ENCODE data around the gene SLC9A1. TPM values are rescaled to one million over a fixed set of nuclear protein-coding genes. Genes with fewer than 3 reads are reported as not detected.

SLC9A1 gene
- total and polyA plus RNA-seq, 10 of the 15 experiments (the other 5 are each of a cell fraction or from before 2014, with no cell fraction given), result 0.87 to 21.4 (median 4.3) TPM

GRCh38 chr1:27105018-27105417 lies 49.9 kb downstream of the SLC9A1 start:
- FAIRE-seq (no peak), DNase-seq (ENCODE audit: low read depth, low spot score) (no peak), ATAC-seq (no peak)
- peaks cover 3 to 7% of the 10 kb centered on the region in 2 experiments; a peak in 3 of 4 replicates for H3K36me3 ChIP-seq (ENCODE audit: control insufficient read depth in 2 of 2, insufficient read depth in 2 of 2, low read length in 1 of 2)
- no peak overlapping the region for H2AFZ ChIP-seq (ENCODE audit: control insufficient read depth, low read depth, low read length)
- in situ Hi-C loops (cut with MboI), result no loop called here
- peaks cover 10% of the 10 kb centered on the region for H3K4me1 ChIP-seq (ENCODE audit: control insufficient read depth, insufficient read depth, low read length)
- no TSS peak for BruUV-seq (replicated peaks)
- no peak overlapping the region for H3K4me3 ChIP-seq
- 98% methylated on average over 2 of the region's 2 CpGs for WGBS (ENCODE audit: insufficient coverage, insufficient replicate concordance, low lambda C conversion rate, missing lambda C conversion rate)
- POLR2A ChIA-PET, result interaction anchor here (1.0 to 1.5 kb wide), 2 partner anchors 30 to 50 kb away, joined by 3 to 4 read pairs; partner anchors contain the start of gene SLC9A1
- no peaks in the 10 kb centered on the region for H4K20me1 ChIP-seq (ENCODE audit: control insufficient read depth, insufficient read depth)
- RAD21 ChIA-PET (ENCODE audit: unreplicated experiment), result interaction anchor here (0.6 to 7.7 kb wide), 2 partner anchors 61 to 178 kb away, joined by 4 to 54 read pairs; no protein-coding TSS in a partner anchor
- intact Hi-C loops (cut with micrococcal nuclease; ENCODE audit: unreplicated experiment), result no loop called here
- H3K9me3 ChIP-seq (replicated peaks; ENCODE audit: control insufficient read depth, insufficient read depth, low read length), result no peaks in the 10 kb centered on the region
- SMC1A ChIA-PET (ENCODE audit: uncharacterized antibody, unreplicated experiment), result interaction anchor here (1.1 to 1.9 kb wide), 4 partner anchors 10 to 253 kb away, joined by 3 to 9 read pairs (median 4); no protein-coding TSS in a partner anchor
- no peaks in the 10 kb centered on the region for H3K79me2 ChIP-seq (ENCODE audit: control insufficient read depth, insufficient read depth, low read length)
- CTCF ChIA-PET, result interaction anchor here (0.7 to 12.9 kb wide), 7 partner anchors 10 to 193 kb away, joined by 3 to 150 read pairs (median 4); no protein-coding TSS in a partner anchor
- H3K27ac ChIP-seq (ENCODE audit: control insufficient read depth, insufficient read depth), result no peak overlapping the region
- H3K27me3 ChIP-seq (replicated peaks in 1 of 2; ENCODE audit: control insufficient read depth in 2 of 2, insufficient read depth in 2 of 2, low read length in 1 of 2), result no peaks in the 10 kb centered on the region
- no peak overlapping the region for H3K4me2 ChIP-seq (ENCODE audit: control insufficient read depth, insufficient read depth)
- no peak overlapping the region for H3K9ac ChIP-seq (ENCODE audit: control insufficient read depth, insufficient read depth, low read length)
- no peak for TF ChIP-seq ZBTB4 (CRISPR knock-in tag; IDR thresholded peaks at IDR 0.05)
- no peak for TF ChIP-seq FOS (IDR thresholded peaks at IDR 0.05; ENCODE audit: borderline replicate concordance, extremely low read depth, insufficient read length)
- TF ChIP-seq CEBPB (IDR thresholded peaks at IDR 0.05; ENCODE audit: borderline replicate concordance in 1 of 2, low read depth in 2 of 2, low read length in 2 of 2), result no peak
- TF ChIP-seq KDM1A (IDR thresholded peaks at IDR 0.05; ENCODE audit: borderline replicate concordance), result no peak
- TF ChIP-seq RUNX3 (IDR thresholded peaks at IDR 0.05; ENCODE audit: low read length), result no peak
- no peak for TF ChIP-seq STAT3 (IDR thresholded peaks at IDR 0.05; ENCODE audit: low read depth, low read length)
- TF ChIP-seq POLR2A (IDR thresholded peaks at IDR 0.05; ENCODE audit: low read depth, low read length), result no peak
- TF ChIP-seq RB1 (IDR thresholded peaks at IDR 0.05; ENCODE audit: borderline replicate concordance), result no peak
- no peak for TF ChIP-seq HSF1 (IDR thresholded peaks at IDR 0.05; ENCODE audit: low read depth, low read length)
- no peak for TF ChIP-seq YY1 (IDR thresholded peaks at IDR 0.05; ENCODE audit: low read depth, low read length)
- TF ChIP-seq SREBF2 (IDR thresholded peaks at IDR 0.05; ENCODE audit: low read length), result no peak
- TF ChIP-seq CHD1 (IDR thresholded peaks at IDR 0.05; ENCODE audit: low read depth, low read length), result no peak
- no peak for TF ChIP-seq IRF4 (IDR thresholded peaks at IDR 0.05; ENCODE audit: low read depth, low read length)
- no peak for TF ChIP-seq PML (IDR thresholded peaks at IDR 0.05; ENCODE audit: low read length)
- no peak for TF ChIP-seq ZZZ3 (IDR thresholded peaks at IDR 0.05; ENCODE audit: control insufficient read depth, insufficient read length, low read depth)
- no peak for TF ChIP-seq ZSCAN29 (IDR thresholded peaks at IDR 0.05)
- no peak for TF ChIP-seq ZNF24 (IDR thresholded peaks at IDR 0.05)
- no peak for TF ChIP-seq ZBTB40 (IDR thresholded peaks at IDR 0.05; ENCODE audit: borderline replicate concordance)

Data from GM12878 (cell line).